ENCODE data around the gene CCDC93. TPM values are rescaled to one million over a fixed set of nuclear protein-coding genes. Genes with fewer than 3 reads are reported as not detected.

Gene CCDC93
- total RNA-seq, 1 experiment from 2014 or later = 18.7 TPM

- Histone ChIP-seq H2AFZ (ENCODE audit: low read depth, low read length, poor library complexity, severe bottlenecking) (no peak overlapping the region), H3K79me2 (ENCODE audit: insufficient read depth, low read length) (peaks cover 55% of the 10 kb centered on the region), H3K4me1 (ENCODE audit: control insufficient read depth in 1 of 2, insufficient read depth in 2 of 2, low read length in 2 of 2) (peaks cover 10 to 17% of the 10 kb centered on the region in 2 experiments; a peak in 3 of 4 replicates), H3K4me2 (ENCODE audit: low read length) (no peak overlapping the region), H3K9me3 (ENCODE audit: control insufficient read depth in 1 of 2, insufficient read depth in 1 of 2, low read depth in 1 of 2, low read length in 2 of 2) (no peaks in the 10 kb centered on the region), H3K36me3 (ENCODE audit: control insufficient read depth in 1 of 2, insufficient read depth in 2 of 2, low read length in 2 of 2) (peaks cover 12 to 14% of the 10 kb centered on the region in 2 experiments; a peak in 2 of 4 replicates), H3K4me3 (replicated peaks in 1 of 2; ENCODE audit: low read depth in 1 of 2, low read length in 2 of 2) (no peak overlapping the region), H3K27ac (ENCODE audit: low read depth, low read length) (no peak overlapping the region), H3K9me2 (ENCODE audit: insufficient read depth) (no peaks in the 10 kb centered on the region), H3K27me3 (ENCODE audit: insufficient read depth, low read length) (no peaks in the 10 kb centered on the region), H3K9ac (ENCODE audit: low read length) (no peak overlapping the region), H4K20me1 (ENCODE audit: insufficient read depth) (no peaks in the 10 kb centered on the region)
- DNase-seq (ENCODE audit: low read depth, low spot score) = no peak
- POLR2A ChIA-PET = no interaction called here
- no peak for ATAC-seq
- CTCF ChIA-PET = interaction anchor here (1.2 to 1.5 kb wide), 2 partner anchors 36 to 845 kb away, joined by 3 read pairs; no protein-coding TSS in a partner anchor
- intact Hi-C loops (cut with micrococcal nuclease) = no loop called here
- RAD21 ChIA-PET (ENCODE audit: low non-redundant PET in 1 of 2, low total read pairs in 2 of 2, uncharacterized antibody in 2 of 2, unreplicated experiment in 2 of 2) = no interaction called here
- TF ChIP-seq EGR1 (IDR thresholded peaks at IDR 0.05; ENCODE audit: low read depth) = no peak
- TF ChIP-seq ELF1 (IDR thresholded peaks at IDR 0.05; ENCODE audit: borderline replicate concordance, low read depth) = no peak
- no peak for TF ChIP-seq JUND (IDR thresholded peaks at IDR 0.05)
- TF ChIP-seq, protein P1, sequence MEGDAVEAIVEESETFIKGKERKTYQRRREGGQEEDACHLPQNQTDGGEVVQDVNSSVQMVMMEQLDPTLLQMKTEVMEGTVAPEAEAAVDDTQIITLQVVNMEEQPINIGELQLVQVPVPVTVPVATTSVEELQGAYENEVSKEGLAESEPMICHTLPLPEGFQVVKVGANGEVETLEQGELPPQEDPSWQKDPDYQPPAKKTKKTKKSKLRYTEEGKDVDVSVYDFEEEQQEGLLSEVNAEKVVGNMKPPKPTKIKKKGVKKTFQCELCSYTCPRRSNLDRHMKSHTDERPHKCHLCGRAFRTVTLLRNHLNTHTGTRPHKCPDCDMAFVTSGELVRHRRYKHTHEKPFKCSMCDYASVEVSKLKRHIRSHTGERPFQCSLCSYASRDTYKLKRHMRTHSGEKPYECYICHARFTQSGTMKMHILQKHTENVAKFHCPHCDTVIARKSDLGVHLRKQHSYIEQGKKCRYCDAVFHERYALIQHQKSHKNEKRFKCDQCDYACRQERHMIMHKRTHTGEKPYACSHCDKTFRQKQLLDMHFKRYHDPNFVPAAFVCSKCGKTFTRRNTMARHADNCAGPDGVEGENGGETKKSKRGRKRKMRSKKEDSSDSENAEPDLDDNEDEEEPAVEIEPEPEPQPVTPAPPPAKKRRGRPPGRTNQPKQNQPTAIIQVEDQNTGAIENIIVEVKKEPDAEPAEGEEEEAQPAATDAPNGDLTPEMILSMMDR (IDR thresholded peaks at IDR 0.05 in 2 of 3, conservative IDR thresholded peaks at IDR 0.05 in 1 of 3; ENCODE audit: borderline replicate concordance in 1 of 3, insufficient read depth in 1 of 3, low read depth in 2 of 3, low read length in 2 of 3) = no peak
- TF ChIP-seq POLR2A (IDR thresholded peaks at IDR 0.05; ENCODE audit: borderline replicate concordance, extremely low read depth, insufficient read depth, insufficient read length) = no peak
- TF ChIP-seq REST (IDR thresholded peaks at IDR 0.05; ENCODE audit: low read depth) = no peak
- TF ChIP-seq SIN3A (IDR thresholded peaks at IDR 0.05; ENCODE audit: low read depth) = no peak
- no peak for TF ChIP-seq SP1 (IDR thresholded peaks at IDR 0.05; ENCODE audit: low read depth)
- no peak for TF ChIP-seq FOSL1 (IDR thresholded peaks at IDR 0.05; ENCODE audit: low read depth)
- TF ChIP-seq ZNF274 (IDR thresholded peaks at IDR 0.05; ENCODE audit: low read depth, low read length) = no peak
- TF ChIP-seq TCF7L2 (IDR thresholded peaks at IDR 0.05; ENCODE audit: borderline replicate concordance, extremely low read depth, insufficient read depth, insufficient read length) = no peak
- TF ChIP-seq ZBTB33 (IDR thresholded peaks at IDR 0.05; ENCODE audit: extremely low read depth, insufficient replicate concordance, low read length) = no peak
- TF ChIP-seq RAD21 (IDR thresholded peaks at IDR 0.05; ENCODE audit: low read depth) = no peak
- no peak for TF ChIP-seq SRF (IDR thresholded peaks at IDR 0.05; ENCODE audit: low read depth)
- TF ChIP-seq, protein P2, sequence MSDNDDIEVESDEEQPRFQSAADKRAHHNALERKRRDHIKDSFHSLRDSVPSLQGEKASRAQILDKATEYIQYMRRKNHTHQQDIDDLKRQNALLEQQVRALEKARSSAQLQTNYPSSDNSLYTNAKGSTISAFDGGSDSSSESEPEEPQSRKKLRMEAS (IDR thresholded peaks at IDR 0.05) = no peak
- TF ChIP-seq EZH2phosphoT487 (IDR thresholded peaks at IDR 0.05; ENCODE audit: borderline replicate concordance) = no peak
- TF ChIP-seq CBX3 (IDR thresholded peaks at IDR 0.05; ENCODE audit: low read depth) = no peak
- TF ChIP-seq ZFX (IDR thresholded peaks at IDR 0.05) = no peak
- TF ChIP-seq POLR2AphosphoS5 (IDR thresholded peaks at IDR 0.05; ENCODE audit: low read depth, low read length) = no peak
- TF ChIP-seq YY1 (IDR thresholded peaks at IDR 0.05; ENCODE audit: extremely low read depth, insufficient replicate concordance, low read depth, low read length) = no peak
- no TSS peak for BruUV-seq (replicated peaks)
Observed at GRCh38 chr2:118010473-118010872, 3.4 kb downstream of the CCDC93 start.
